Measurements from ENCODE around the gene FABP7.

FABP7 gene

GRCh38 chr6:122799140-122799745 is 19.7 kb downstream of the FABP7 start:
- Histone ChIP-seq H3K4me1 (ENCODE audit: control insufficient read depth, insufficient read depth, low read length) (peaks cover 51% of the 10 kb centered on the region), H3K36me3 (ENCODE audit: control insufficient read depth, insufficient read depth, low read length, severe bottlenecking) (peaks cover 30% of the 10 kb centered on the region), H3K9me3 (ENCODE audit: control insufficient read depth, low read length) (no peaks in the 10 kb centered on the region), H3K9ac (ENCODE audit: low read length) (no peak overlapping the region), H3K4me3 (ENCODE audit: low read length) (no peak overlapping the region), H3K27me3 (replicated peaks; ENCODE audit: control insufficient read depth, insufficient read depth, low read length) (no peaks in the 10 kb centered on the region)
- no peak for DNase-seq (ENCODE audit: low read depth)

- Histone ChIP-seq H3K9me3 (ENCODE audit: control insufficient read depth, low read length) (no peaks in the 10 kb centered on the region), H3K9ac (ENCODE audit: low read length) (no peak overlapping the region), H3K4me1 (ENCODE audit: control insufficient read depth, insufficient read depth, low read length) (peaks cover 51% of the 10 kb centered on the region), H3K4me3 (ENCODE audit: low read length) (no peak overlapping the region), H3K36me3 (ENCODE audit: control insufficient read depth, insufficient read depth, low read length, severe bottlenecking) (peaks cover 36% of the 10 kb centered on the region), H3K27me3 (replicated peaks; ENCODE audit: control insufficient read depth, insufficient read depth, low read length) (no peaks in the 10 kb centered on the region)
- DNase-seq (ENCODE audit: low read depth), result peak; percentile 74
Observed at GRCh38 chr6:122799916-122800686, 20.6 kb downstream of the FABP7 start.

- DNase-seq (ENCODE audit: low read depth), result no peak
- H3K4me1 ChIP-seq (ENCODE audit: control insufficient read depth, insufficient read depth, low read length), result peaks cover 59% of the 10 kb centered on the region
Observed at GRCh38 chr6:122800906-122801305, 21.4 kb downstream of the FABP7 start.

GRCh38 chr6:122801397-122801796 is 21.9 kb downstream of the FABP7 start:
- no peak overlapping the region for H3K4me3 ChIP-seq (ENCODE audit: low read length)
- DNase-seq (ENCODE audit: low read depth), result no peak
- H3K9me3 ChIP-seq (ENCODE audit: control insufficient read depth, low read length), result no peaks in the 10 kb centered on the region
- peaks cover 64% of the 10 kb centered on the region for H3K4me1 ChIP-seq (ENCODE audit: control insufficient read depth, insufficient read depth, low read length)
- H3K36me3 ChIP-seq (ENCODE audit: control insufficient read depth, insufficient read depth, low read length, severe bottlenecking), result peaks cover 42% of the 10 kb centered on the region
- H3K9ac ChIP-seq (ENCODE audit: low read length), result no peak overlapping the region
- H3K27me3 ChIP-seq (replicated peaks; ENCODE audit: control insufficient read depth, insufficient read depth, low read length), result no peaks in the 10 kb centered on the region

More at GRCh38 chr6:122800906-122801305, 21.4 kb downstream of the FABP7 start:
- H3K4me3 ChIP-seq (ENCODE audit: low read length), result no peak overlapping the region
- peaks cover 42% of the 10 kb centered on the region for H3K36me3 ChIP-seq (ENCODE audit: control insufficient read depth, insufficient read depth, low read length, severe bottlenecking)
- no peaks in the 10 kb centered on the region for H3K27me3 ChIP-seq (replicated peaks; ENCODE audit: control insufficient read depth, insufficient read depth, low read length)
- no peak overlapping the region for H3K9ac ChIP-seq (ENCODE audit: low read length)
- H3K9me3 ChIP-seq (ENCODE audit: control insufficient read depth, low read length), result no peaks in the 10 kb centered on the region

GRCh38 chr6:122803171-122803661 is 23.7 kb downstream of the FABP7 start:
- Histone ChIP-seq H3K9ac (ENCODE audit: low read length) (no peak overlapping the region), H3K27me3 (replicated peaks; ENCODE audit: control insufficient read depth, insufficient read depth, low read length) (no peaks in the 10 kb centered on the region), H3K36me3 (ENCODE audit: control insufficient read depth, insufficient read depth, low read length, severe bottlenecking) (peaks cover 32% of the 10 kb centered on the region), H3K4me1 (ENCODE audit: control insufficient read depth, insufficient read depth, low read length) (peaks cover 62% of the 10 kb centered on the region), H3K9me3 (ENCODE audit: control insufficient read depth, low read length) (no peaks in the 10 kb centered on the region), H3K4me3 (ENCODE audit: low read length) (no peak overlapping the region)
- DNase-seq (ENCODE audit: low read depth), result peak; percentile 93

GRCh38 chr6:122804962-122805485 is 25.5 kb downstream of the FABP7 start:
- Histone ChIP-seq H3K9ac (ENCODE audit: low read length) (no peak overlapping the region), H3K4me1 (ENCODE audit: control insufficient read depth, insufficient read depth, low read length) (peaks cover 48% of the 10 kb centered on the region), H3K9me3 (ENCODE audit: control insufficient read depth, low read length) (no peaks in the 10 kb centered on the region), H3K27me3 (replicated peaks; ENCODE audit: control insufficient read depth, insufficient read depth, low read length) (no peaks in the 10 kb centered on the region), H3K36me3 (ENCODE audit: control insufficient read depth, insufficient read depth, low read length, severe bottlenecking) (peaks cover 34% of the 10 kb centered on the region), H3K4me3 (ENCODE audit: low read length) (no peak overlapping the region)
- DNase-seq (ENCODE audit: low read depth), result no peak

- peak overlapping the region; percentile 18 for H3K9ac ChIP-seq (ENCODE audit: low read length)
- no peaks in the 10 kb centered on the region for H3K9me3 ChIP-seq (ENCODE audit: control insufficient read depth, low read length)
- H3K27me3 ChIP-seq (replicated peaks; ENCODE audit: control insufficient read depth, insufficient read depth, low read length), result no peaks in the 10 kb centered on the region
- peaks cover 42% of the 10 kb centered on the region for H3K4me1 ChIP-seq (ENCODE audit: control insufficient read depth, insufficient read depth, low read length)
- H3K4me3 ChIP-seq (ENCODE audit: low read length), result no peak overlapping the region
- peaks cover 32% of the 10 kb centered on the region for H3K36me3 ChIP-seq (ENCODE audit: control insufficient read depth, insufficient read depth, low read length, severe bottlenecking)
- peak; percentile 64 for DNase-seq (ENCODE audit: low read depth)
Observed at GRCh38 chr6:122806291-122806690, 26.8 kb downstream of the FABP7 start.

- no peak for DNase-seq (ENCODE audit: low read depth)
- H3K9ac ChIP-seq (ENCODE audit: low read length), result no peak overlapping the region
- H3K27me3 ChIP-seq (replicated peaks; ENCODE audit: control insufficient read depth, insufficient read depth, low read length), result no peaks in the 10 kb centered on the region
- no peaks in the 10 kb centered on the region for H3K9me3 ChIP-seq (ENCODE audit: control insufficient read depth, low read length)
- no peak overlapping the region for H3K4me3 ChIP-seq (ENCODE audit: low read length)
- H3K4me1 ChIP-seq (ENCODE audit: control insufficient read depth, insufficient read depth, low read length), result peaks cover 24% of the 10 kb centered on the region
- peaks cover 32% of the 10 kb centered on the region for H3K36me3 ChIP-seq (ENCODE audit: control insufficient read depth, insufficient read depth, low read length, severe bottlenecking)
Observed at GRCh38 chr6:122808121-122808885, 28.8 kb downstream of the FABP7 start.

- no peak overlapping the region for H3K9ac ChIP-seq (ENCODE audit: low read length)
- peaks cover 18% of the 10 kb centered on the region for H3K4me1 ChIP-seq (ENCODE audit: control insufficient read depth, insufficient read depth, low read length)
- no peaks in the 10 kb centered on the region for H3K27me3 ChIP-seq (replicated peaks; ENCODE audit: control insufficient read depth, insufficient read depth, low read length)
- peaks cover 32% of the 10 kb centered on the region for H3K36me3 ChIP-seq (ENCODE audit: control insufficient read depth, insufficient read depth, low read length, severe bottlenecking)
- H3K9me3 ChIP-seq (ENCODE audit: control insufficient read depth, low read length), result no peaks in the 10 kb centered on the region
- H3K4me3 ChIP-seq (ENCODE audit: low read length), result no peak overlapping the region
- no peak for DNase-seq (ENCODE audit: low read depth)
Observed at GRCh38 chr6:122809001-122809400, 29.5 kb downstream of the FABP7 start.

GRCh38 chr6:122809691-122810090 is 30.2 kb downstream of the FABP7 start:
- Histone ChIP-seq H3K4me3 (ENCODE audit: low read length) (no peak overlapping the region), H3K27me3 (replicated peaks; ENCODE audit: control insufficient read depth, insufficient read depth, low read length) (no peaks in the 10 kb centered on the region), H3K4me1 (ENCODE audit: control insufficient read depth, insufficient read depth, low read length) (peaks cover 18% of the 10 kb centered on the region), H3K36me3 (ENCODE audit: control insufficient read depth, insufficient read depth, low read length, severe bottlenecking) (peaks cover 29% of the 10 kb centered on the region), H3K9ac (ENCODE audit: low read length) (no peak overlapping the region), H3K9me3 (ENCODE audit: control insufficient read depth, low read length) (no peaks in the 10 kb centered on the region)
- DNase-seq (ENCODE audit: low read depth), result no peak

GRCh38 chr6:122810189-122810588 is 30.7 kb downstream of the FABP7 start:
- no peak for DNase-seq (ENCODE audit: low read depth)
- peaks cover 24% of the 10 kb centered on the region for H3K36me3 ChIP-seq (ENCODE audit: control insufficient read depth, insufficient read depth, low read length, severe bottlenecking)
- H3K27me3 ChIP-seq (replicated peaks; ENCODE audit: control insufficient read depth, insufficient read depth, low read length), result no peaks in the 10 kb centered on the region
- peaks cover 17% of the 10 kb centered on the region for H3K4me1 ChIP-seq (ENCODE audit: control insufficient read depth, insufficient read depth, low read length)
- H3K9me3 ChIP-seq (ENCODE audit: control insufficient read depth, low read length), result no peaks in the 10 kb centered on the region
- no peak overlapping the region for H3K4me3 ChIP-seq (ENCODE audit: low read length)
- H3K9ac ChIP-seq (ENCODE audit: low read length), result no peak overlapping the region
